SK-N-SH (cell line): ENCODE data around the gene GPR162. TPM values are rescaled to one million over a fixed set of nuclear protein-coding genes. Genes with fewer than 3 reads are reported as not detected.

Source experiments
- CTCF ChIA-PET: fragments of 300-600, 350-600 bp; formaldehyde crosslinking; extraction: SDS; loops from one replicate; lab custom pipeline; 2021; lab: Yijun Ruan, JAX
- POLR2A ChIA-PET: fragments of 350-600 bp; sonication (Branson Sonifier 250); formaldehyde crosslinking; extraction: SDS; loops from one replicate; lab custom pipeline; 2020; ENCODE audit warnings: antibody characterized with exemption, inconsistent platforms; lab: Yijun Ruan, JAX
- DNase-seq: peaks from one replicate; pipeline ENCODE4 v3.0.0; 2012
- H2AFZ ChIP-seq: fragments of 200-600 bp; sonication (generic); 2 replicates; pipeline ENCODE4 v1.8.1; 2016; ENCODE audit warnings: antibody characterized with exemption, mild to moderate bottlenecking, low read depth
- H3F3A ChIP-seq: fragments of 200-600 bp; sonication (generic); replicated peaks from 2 replicates; pipeline ENCODE3; 2016; ENCODE audit warnings: antibody characterized with exemption, mild to moderate bottlenecking; ENCODE audit not compliant: insufficient read depth
- H3K27ac ChIP-seq, 2 experiments: fragments of 200-500 bp in 1 of 2; fragments of 200-600 bp in 1 of 2; sonication (Bioruptor generic) in 1 of 2; sonication (generic), shearing (Covaris generic) in 1 of 2; 2 replicates each; pipeline versions ENCODE4 v1.5.1 to v1.6.1; 2014 to 2016; ENCODE audit warnings: low read depth in 2 of 2, inconsistent platforms in 1 of 2, low read length in 1 of 2, mild to moderate bottlenecking in 1 of 2, mixed read lengths in 1 of 2
- H3K27me3 ChIP-seq: fragments of 200-600 bp; sonication (generic), shearing (Covaris generic); 2 replicates; pipeline ENCODE4 v1.6.1; 2016; ENCODE audit warnings: mixed run types; ENCODE audit not compliant: insufficient read depth
- H3K36me3 ChIP-seq, 2 experiments: fragments of 200-500 bp in 1 of 2; fragments of 200-600 bp in 1 of 2; sonication (Bioruptor generic) in 1 of 2; sonication (generic) in 1 of 2; replicated peaks in 1 of 2; 2 replicates each; pipeline versions ENCODE3 to v1.5.1; 2014 to 2016; ENCODE audit warnings: low read length in 1 of 2, mild to moderate bottlenecking in 1 of 2; ENCODE audit not compliant: insufficient read depth in 2 of 2, control insufficient read depth in 1 of 2
- H3K4me1 ChIP-seq, 2 experiments: fragments of 200-500 bp in 1 of 2; fragments of 200-600 bp in 1 of 2; sonication (Bioruptor generic) in 1 of 2; sonication (generic), shearing (Covaris generic) in 1 of 2; 2 replicates each; pipeline versions ENCODE4 v1.5.1 to v1.6.1; 2014 to 2016; ENCODE audit warnings: low read depth in 1 of 2, low read length in 1 of 2, mixed run types in 1 of 2; ENCODE audit not compliant: insufficient read depth in 2 of 2, control insufficient read depth in 1 of 2
- H3K4me2 ChIP-seq: fragments of 200-600 bp; sonication (generic), shearing (Covaris generic); 2 replicates; pipeline ENCODE4 v1.6.1; 2017; ENCODE audit warnings: mixed run types
- H3K4me3 ChIP-seq, 2 experiments: fragments of 200-500 bp in 1 of 2; fragments of 200-600 bp in 1 of 2; sonication (Bioruptor generic) in 1 of 2; sonication (generic), shearing (Covaris generic) in 1 of 2; 2 replicates each; pipeline versions ENCODE4 v1.5.1 to v1.8.1; 2014 to 2016; ENCODE audit warnings: low read depth in 2 of 2, inconsistent platforms in 1 of 2, low read length in 1 of 2, mild to moderate bottlenecking in 1 of 2, mixed read lengths in 1 of 2, moderate library complexity in 1 of 2
- H3K79me2 ChIP-seq: fragments of 200-600 bp; sonication (generic); 2 replicates; pipeline ENCODE4 v1.8.1; 2017; ENCODE audit warnings: mild to moderate bottlenecking; ENCODE audit not compliant: insufficient read depth
- H3K9ac ChIP-seq: fragments of 200-600 bp; sonication (generic); 2 replicates; pipeline ENCODE4 v1.6.1; 2017; ENCODE audit warnings: mixed run types
- H3K9me2 ChIP-seq: fragments of 200-600 bp; sonication (generic); 2 replicates; pipeline ENCODE4 v1.6.1; 2017; ENCODE audit warnings: mixed run types
- H3K9me3 ChIP-seq: fragments of 200-600 bp; sonication (generic); 2 replicates; pipeline ENCODE4 v1.6.1; 2017; ENCODE audit warnings: mixed run types, mild to moderate bottlenecking, moderate library complexity
- H4K20me1 ChIP-seq: fragments of 200-600 bp; sonication (generic); 2 replicates; pipeline ENCODE4 v1.6.1; 2017; ENCODE audit warnings: mild to moderate bottlenecking, mixed run types; ENCODE audit not compliant: insufficient read depth
- CHD2 ChIP-seq: fragments of 150-350 bp; IDR thresholded peaks from 2 replicates; pipeline ENCODE4 v1.6.1; 2018; ENCODE audit warnings: low read length; ENCODE audit not compliant: partially characterized antibody
- CTCF ChIP-seq: fragments of 200-600 bp; sonication (generic); IDR thresholded peaks from 2 replicates; pipeline ENCODE4 v1.6.1; 2017; ENCODE audit warnings: antibody characterized with exemption, mild to moderate bottlenecking, moderate library complexity
- EP300 ChIP-seq, 2 experiments: IDR thresholded peaks; 2 replicates each; pipeline versions ENCODE4 v1.4.0 to v1.6.1; 2012; ENCODE audit warnings: borderline replicate concordance in 1 of 2, low read depth in 1 of 2, low read length in 1 of 2
- FOXM1 ChIP-seq: IDR thresholded peaks from 2 replicates; pipeline ENCODE4 v1.4.0; 2012; ENCODE audit warnings: low read depth, mild to moderate bottlenecking
- GATA2 ChIP-seq: sonication (generic); formaldehyde crosslinking; IDR thresholded peaks from 2 replicates; pipeline ENCODE4 v1.5.0; 2020; ENCODE audit warnings: mild to moderate bottlenecking, missing genetic modification reagents
- IRF3 ChIP-seq: fragments of 150-350 bp; IDR thresholded peaks from 2 replicates; pipeline ENCODE4 v1.6.1; 2016; ENCODE audit warnings: mild to moderate bottlenecking, low read depth, low read length
- MAX ChIP-seq: IDR thresholded peaks from 2 replicates; pipeline ENCODE4 v1.4.0; 2012; ENCODE audit warnings: low read depth
- MXI1 ChIP-seq: IDR thresholded peaks from 2 replicates; pipeline ENCODE4 v1.6.1; 2012; ENCODE audit warnings: mild to moderate bottlenecking, low read depth, low read length, improper control_type of control experiment
- POLR2AphosphoS5 ChIP-seq: IDR thresholded peaks from 2 replicates; pipeline ENCODE4 v1.6.1; 2012; ENCODE audit warnings: low read depth, low read length
- TAF1 ChIP-seq: IDR thresholded peaks from 2 replicates; pipeline ENCODE4 v1.6.1; 2012; ENCODE audit warnings: low read depth, mild to moderate bottlenecking, low read length, moderate library complexity, borderline replicate concordance
- USF1 ChIP-seq: IDR thresholded peaks from 2 replicates; pipeline ENCODE4 v1.4.0; 2012; ENCODE audit warnings: low read depth, borderline replicate concordance
- WGBS: methylation state at CpG from one replicate; pipeline ENCODE4 v1.1.6; 2017; ENCODE audit warnings: low lambda C conversion rate; 5-methylcytosine and 5-hydroxymethylcytosine counted together
- polyA plus RNA-seq, 3 experiments: library from polyadenylated mRNA; depleted of rRNA; stranded (reverse); fragments of >200 nt; gene quantifications; 2 replicates each; pipeline ENCODE4 v1.2.3, GENCODE V29; 2012

GPR162 gene
- polyA plus RNA-seq, 1 of the 3 experiments (the other 2 are of a cell fraction) = 18.6 TPM

- Histone ChIP-seq H3K4me1 (peaks cover 4% of the 10 kb centered on the region in 2 experiments; a peak in 3 of 4 replicates), H3F3A (peaks cover 4% of the 10 kb centered on the region), H3K79me2 (peaks cover 22% of the 10 kb centered on the region), H3K9me2 (no peaks in the 10 kb centered on the region), H3K9ac (no peak overlapping the region), H3K4me2 (no peak overlapping the region), H3K9me3 (no peaks in the 10 kb centered on the region), H3K27ac (no peak overlapping the region), H3K36me3 (peaks cover 44 to 85% of the 10 kb centered on the region in 2 experiments), H3K27me3 (no peaks in the 10 kb centered on the region), H2AFZ (no peak overlapping the region), H4K20me1 (no peaks in the 10 kb centered on the region; the same call in 1 of the 2 replicates), H3K4me3 (no peak overlapping the region)
- WGBS = 69% methylated on average over 2 of the region's 2 CpGs
- ChIA-PET CTCF (interaction anchor here (0.6 to 2.2 kb wide), 3 partner anchors 14 to 107 kb away, joined by 3 to 12 read pairs (median 4); partner anchors contain the start of gene SPSB2), POLR2A (interaction anchor here (0.6 to 1.1 kb wide), 2 partner anchors 9 to 10 kb away, joined by 3 read pairs; no protein-coding TSS in a partner anchor)
- TF ChIP-seq IRF3 (no peak), FOXM1 (no peak), USF1 (no peak), CHD2 (no peak), MXI1 (no peak), GATA2 (CRISPR knock-in tag) (no peak), CTCF (no peak)
- DNase-seq = no peak
These were observed 37.2 kb downstream of the GPR162 start for GRCh38 chr12:6858799-6859198.

- H3K9me3 ChIP-seq = no peaks in the 10 kb centered on the region
- no peak overlapping the region for H3K27ac ChIP-seq
- no peak overlapping the region for H3K4me3 ChIP-seq
- no peak overlapping the region for H3K9ac ChIP-seq
- WGBS = 100% methylated on average over 4 of the region's 9 CpGs
- H3K27me3 ChIP-seq = no peaks in the 10 kb centered on the region
- no peaks in the 10 kb centered on the region; the same call in 1 of the 2 replicates for H4K20me1 ChIP-seq
- H3K4me1 ChIP-seq = no peaks in the 10 kb centered on the region
- DNase-seq = no peak
- CTCF ChIA-PET = interaction anchor here (1.9 to 2.4 kb wide), 3 partner anchors 9 to 24 kb away, joined by 8 to 13 read pairs (median 12); partner anchors contain the start of gene SPSB2
- H2AFZ ChIP-seq = no peak overlapping the region
- TF ChIP-seq EP300 (IDR thresholded peaks at IDR 0.05; ENCODE audit: borderline replicate concordance in 1 of 2, low read depth in 1 of 2, low read length in 1 of 2) (no peak), POLR2AphosphoS5 (no peak), CTCF (no peak), MAX (no peak), TAF1 (no peak)
- TF ChIP-seq, all 33 proteins: peak for 0
- H3K79me2 ChIP-seq = peaks cover 9% of the 10 kb centered on the region
- POLR2A ChIA-PET = no interaction called here
- peaks cover 4% of the 10 kb centered on the region for H3F3A ChIP-seq
- H3K36me3 ChIP-seq = peaks cover 40 to 88% of the 10 kb centered on the region in 2 experiments
- H3K9me2 ChIP-seq = no peaks in the 10 kb centered on the region
- H3K4me2 ChIP-seq = no peak overlapping the region
These were observed 38.5 kb downstream of the GPR162 start for GRCh38 chr12:6860116-6860515.
